Astrocyte (in vitro differentiated cells and primary cell): ENCODE measurements around the gene SLC35F1. TPM values are rescaled to one million over a fixed set of nuclear protein-coding genes. Genes with fewer than 3 reads are reported as not detected.

Experiments used
- DNase-seq: peaks from one replicate; pipeline ENCODE4 v3.0.0-alpha.2; 2010; ENCODE audit warnings: low read depth
- FAIRE-seq: peaks from 2 replicates; lab custom pipeline; 2011; peaks lifted over from hg19 to GRCh38; lab: Jason Lieb, UNC
- H2AFZ ChIP-seq: 2 replicates; pipeline ENCODE4 v1.6.0; 2012; ENCODE audit warnings: low read depth, low read length, inconsistent platforms
- H3K27ac ChIP-seq: 2 replicates; pipeline ENCODE4 v1.5.1; 2011; ENCODE audit warnings: low read depth, low read length, inconsistent platforms
- H3K27me3 ChIP-seq: 2 replicates; pipeline ENCODE4 v1.6.0; 2011; ENCODE audit warnings: low read length, inconsistent platforms; ENCODE audit not compliant: insufficient read depth
- H3K36me3 ChIP-seq: 2 replicates; pipeline ENCODE4 v1.5.1; 2011; ENCODE audit warnings: low read length, inconsistent platforms; ENCODE audit not compliant: insufficient read depth
- H3K4me1 ChIP-seq: 2 replicates; pipeline ENCODE4 v1.5.1; 2011; ENCODE audit warnings: low read length, inconsistent platforms; ENCODE audit not compliant: insufficient read depth
- H3K4me2 ChIP-seq: 2 replicates; pipeline ENCODE4 v1.6.0; 2012; ENCODE audit warnings: low read length, inconsistent platforms
- H3K4me3 ChIP-seq: 2 replicates; pipeline ENCODE4 v1.5.1; 2011; ENCODE audit warnings: low read depth, mild to moderate bottlenecking, low read length, inconsistent platforms; ENCODE audit not compliant: insufficient read depth
- H3K79me2 ChIP-seq: 2 replicates; pipeline ENCODE4 v1.6.0; 2012; ENCODE audit warnings: mild to moderate bottlenecking, low read length, inconsistent platforms; ENCODE audit not compliant: insufficient read depth
- H3K9ac ChIP-seq: 2 replicates; pipeline ENCODE4 v1.6.0; 2012; ENCODE audit warnings: mild to moderate bottlenecking, low read length, inconsistent platforms
- H3K9me3 ChIP-seq: 2 replicates; pipeline ENCODE4 v1.5.1; 2012; ENCODE audit warnings: low read depth, mild to moderate bottlenecking, low read length, inconsistent platforms; ENCODE audit not compliant: insufficient read depth
- H4K20me1 ChIP-seq: 2 replicates; pipeline ENCODE4 v1.6.0; 2012; ENCODE audit warnings: low read length, inconsistent platforms; ENCODE audit not compliant: insufficient read depth
- H3K27ac Mint-ChIP-seq: one replicate; pipeline ENCODE4 v1.8.0; 2021; ENCODE audit warnings: mild to moderate bottlenecking, mixed read lengths; ENCODE audit not compliant: unreplicated experiment
- H3K27me3 Mint-ChIP-seq: one replicate; pipeline ENCODE4 v1.8.0; 2021; ENCODE audit warnings: low read depth, mixed read lengths; ENCODE audit not compliant: unreplicated experiment
- H3K36me3 Mint-ChIP-seq: one replicate; pipeline ENCODE4 v1.8.0; 2021; ENCODE audit warnings: low read depth, mixed read lengths; ENCODE audit not compliant: unreplicated experiment
- H3K4me1 Mint-ChIP-seq: one replicate; pipeline ENCODE4 v1.8.0; 2021; ENCODE audit warnings: low read depth, mixed read lengths; ENCODE audit not compliant: unreplicated experiment
- H3K4me3 Mint-ChIP-seq: one replicate; pipeline ENCODE4 v1.8.0; 2021; ENCODE audit warnings: mild to moderate bottlenecking, moderate library complexity, mixed read lengths; ENCODE audit not compliant: unreplicated experiment
- H3K9me3 Mint-ChIP-seq: one replicate; pipeline ENCODE4 v1.8.0; 2021; ENCODE audit warnings: mild to moderate bottlenecking, mixed read lengths; ENCODE audit not compliant: unreplicated experiment
- EZH2 ChIP-seq: IDR thresholded peaks from 2 replicates; pipeline ENCODE4 v1.6.1; 2012; ENCODE audit warnings: mild to moderate bottlenecking, low read length, inconsistent platforms; ENCODE audit not compliant: insufficient read depth
- total RNA-seq: library from RNA; stranded (reverse); gene quantifications from 2 replicates; pipeline ENCODE4 v1.2.1, GENCODE V29; 2021
- TF ChIP-seq, protein P1 (sequence below): IDR thresholded peaks from 2 replicates; pipeline ENCODE4 v1.5.1; 2011; ENCODE audit warnings: low read depth, mild to moderate bottlenecking, inconsistent platforms, low read length, moderate library complexity; ENCODE audit not compliant: insufficient read depth

The SLC35F1 gene
- total RNA-seq, 1 donor from 2014 or later = 1.0 TPM

DNA sequence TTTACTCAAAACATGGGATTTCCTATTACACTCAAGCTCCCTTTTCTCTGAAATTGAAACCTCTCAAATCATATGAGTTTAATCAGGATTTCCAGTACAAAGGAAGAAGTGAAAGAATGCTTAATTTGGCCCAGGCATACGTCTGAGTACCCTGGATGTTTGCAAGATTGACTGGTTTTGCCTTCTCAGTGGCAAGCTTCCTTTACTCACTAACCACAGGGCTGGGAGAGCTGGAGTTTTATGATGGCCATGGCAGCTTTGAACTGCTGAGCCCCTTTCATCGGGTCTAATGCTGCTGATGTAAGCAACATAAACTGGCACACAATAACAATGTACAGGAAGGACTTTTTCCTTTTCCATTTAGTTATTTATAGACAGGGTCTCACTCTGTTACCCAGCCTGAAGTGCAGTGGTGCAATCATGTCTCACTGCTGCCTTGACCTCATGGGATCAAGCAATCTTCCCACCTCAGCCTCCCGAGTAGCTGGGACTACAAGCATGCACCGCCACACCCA is 194.8 kb downstream of the SLC35F1 start:
- no peak for TF ChIP-seq EZH2
- TF ChIP-seq, protein P1, sequence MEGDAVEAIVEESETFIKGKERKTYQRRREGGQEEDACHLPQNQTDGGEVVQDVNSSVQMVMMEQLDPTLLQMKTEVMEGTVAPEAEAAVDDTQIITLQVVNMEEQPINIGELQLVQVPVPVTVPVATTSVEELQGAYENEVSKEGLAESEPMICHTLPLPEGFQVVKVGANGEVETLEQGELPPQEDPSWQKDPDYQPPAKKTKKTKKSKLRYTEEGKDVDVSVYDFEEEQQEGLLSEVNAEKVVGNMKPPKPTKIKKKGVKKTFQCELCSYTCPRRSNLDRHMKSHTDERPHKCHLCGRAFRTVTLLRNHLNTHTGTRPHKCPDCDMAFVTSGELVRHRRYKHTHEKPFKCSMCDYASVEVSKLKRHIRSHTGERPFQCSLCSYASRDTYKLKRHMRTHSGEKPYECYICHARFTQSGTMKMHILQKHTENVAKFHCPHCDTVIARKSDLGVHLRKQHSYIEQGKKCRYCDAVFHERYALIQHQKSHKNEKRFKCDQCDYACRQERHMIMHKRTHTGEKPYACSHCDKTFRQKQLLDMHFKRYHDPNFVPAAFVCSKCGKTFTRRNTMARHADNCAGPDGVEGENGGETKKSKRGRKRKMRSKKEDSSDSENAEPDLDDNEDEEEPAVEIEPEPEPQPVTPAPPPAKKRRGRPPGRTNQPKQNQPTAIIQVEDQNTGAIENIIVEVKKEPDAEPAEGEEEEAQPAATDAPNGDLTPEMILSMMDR = no peak
- H4K20me1 ChIP-seq = no peaks in the 10 kb centered on the region
- no peaks in the 10 kb centered on the region for H3K27me3 ChIP-seq
- H3K27ac Mint-ChIP-seq = no peak overlapping the region
- H3K4me3 Mint-ChIP-seq = no peak overlapping the region
- peaks cover 11% of the 10 kb centered on the region for H3K4me1 Mint-ChIP-seq
- no peaks in the 10 kb centered on the region for H3K36me3 Mint-ChIP-seq
- H3K9me3 Mint-ChIP-seq = peaks cover 2% of the 10 kb centered on the region
- H3K4me1 ChIP-seq = peaks cover 14% of the 10 kb centered on the region
- peak overlapping the region; percentile 85 for H3K27ac ChIP-seq
- H3K79me2 ChIP-seq = no peaks in the 10 kb centered on the region
- no peak for FAIRE-seq
- H3K9me3 ChIP-seq = no peaks in the 10 kb centered on the region
- H2AFZ ChIP-seq = peak overlapping the region; percentile 4
- no peaks in the 10 kb centered on the region for H3K27me3 Mint-ChIP-seq
- H3K4me2 ChIP-seq = peak overlapping the region; percentile 49
- peak overlapping the region; percentile 65 for H3K9ac ChIP-seq
- no peaks in the 10 kb centered on the region for H3K36me3 ChIP-seq
- peak; percentile 22 for DNase-seq
- H3K4me3 ChIP-seq = no peak overlapping the region

DNA sequence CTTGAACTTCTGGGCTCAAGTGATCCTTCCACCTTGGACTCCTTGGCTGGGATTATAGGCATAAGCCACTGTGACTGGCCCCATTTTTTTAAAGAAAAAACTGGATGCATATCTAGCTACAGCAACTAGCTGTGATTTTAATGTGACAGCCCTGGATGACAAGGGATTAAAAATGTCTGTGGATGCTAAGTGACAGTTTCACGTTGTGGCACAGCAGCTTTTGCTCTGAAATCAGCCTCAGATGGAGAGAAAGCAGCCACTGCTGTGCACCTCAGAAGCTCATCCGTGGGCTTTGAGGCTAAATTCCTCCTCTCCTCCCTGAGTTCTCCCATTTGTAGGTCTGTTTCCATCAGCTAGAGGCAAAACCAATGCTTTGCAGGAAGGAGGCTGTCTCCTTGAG is 195.3 kb downstream of the SLC35F1 start:
- Histone ChIP-seq H3K36me3 (no peaks in the 10 kb centered on the region), H4K20me1 (no peaks in the 10 kb centered on the region), H3K27ac (peak overlapping the region; percentile 12), H3K4me3 (no peak overlapping the region), H2AFZ (no peak overlapping the region), H3K9ac (no peak overlapping the region), H3K79me2 (no peaks in the 10 kb centered on the region), H3K4me1 (peaks cover 14% of the 10 kb centered on the region), H3K9me3 (no peaks in the 10 kb centered on the region), H3K27me3 (no peaks in the 10 kb centered on the region), H3K4me2 (peak overlapping the region; percentile 49)
- H3K36me3 Mint-ChIP-seq = no peaks in the 10 kb centered on the region
- DNase-seq = no peak
- peaks cover 11% of the 10 kb centered on the region for H3K4me1 Mint-ChIP-seq
- FAIRE-seq = no peak
- H3K27me3 Mint-ChIP-seq = no peaks in the 10 kb centered on the region
- no peak overlapping the region for H3K4me3 Mint-ChIP-seq
- H3K27ac Mint-ChIP-seq = no peak overlapping the region
- H3K9me3 Mint-ChIP-seq = peaks cover 2% of the 10 kb centered on the region
- TF ChIP-seq EZH2 = no peak
- TF ChIP-seq, protein P1 = no peak

DNA sequence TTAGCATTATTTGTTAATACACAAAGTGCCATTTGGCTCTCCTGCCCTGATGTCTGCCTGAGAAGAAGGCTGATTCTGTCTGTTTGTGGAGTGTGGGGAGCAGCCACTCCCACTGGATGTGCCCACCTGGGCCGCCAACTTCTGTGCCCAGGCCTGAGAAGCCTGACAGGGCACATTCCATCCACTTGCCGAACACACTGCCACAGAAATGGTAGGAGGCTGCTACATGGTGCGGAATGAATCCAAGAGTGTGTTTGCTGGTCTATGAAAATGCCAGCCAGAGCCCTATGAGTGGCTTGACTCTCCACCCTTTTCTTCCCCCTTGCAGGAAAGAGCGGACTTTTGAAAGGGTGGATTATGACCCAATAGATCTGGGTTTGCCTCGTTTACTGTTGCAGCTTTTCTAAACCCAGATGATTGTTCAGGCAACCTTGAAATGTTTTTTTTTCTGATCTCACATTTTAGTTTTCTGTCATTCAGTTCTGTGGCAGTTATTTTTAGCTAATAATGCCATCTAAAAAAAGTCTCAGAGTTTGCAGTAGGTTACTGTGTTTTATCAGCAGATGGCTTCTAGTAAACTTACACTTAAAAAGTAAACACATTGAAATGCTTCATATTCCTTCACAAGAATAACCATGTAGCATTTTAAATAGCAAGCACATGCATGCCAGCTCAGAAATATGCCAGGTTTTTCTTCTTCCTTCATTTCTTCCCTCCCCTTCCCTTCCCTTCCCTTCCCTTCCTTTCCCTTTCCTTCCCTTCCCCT is 196.5 kb downstream of the SLC35F1 start:
- FAIRE-seq (no peak), DNase-seq (no peak)
- no peak for TF ChIP-seq EZH2
- TF ChIP-seq, protein P1 = no peak
- Histone ChIP-seq H3K36me3 (no peaks in the 10 kb centered on the region), H3K79me2 (no peaks in the 10 kb centered on the region), H3K4me3 (no peak overlapping the region), H3K9ac (no peak overlapping the region), H4K20me1 (no peaks in the 10 kb centered on the region), H2AFZ (no peak overlapping the region), H3K4me2 (no peak overlapping the region), H3K27me3 (no peaks in the 10 kb centered on the region), H3K9me3 (no peaks in the 10 kb centered on the region), H3K4me1 (peaks cover 14% of the 10 kb centered on the region), H3K27ac (no peak overlapping the region)
- H3K4me3 Mint-ChIP-seq = no peak overlapping the region
- peaks cover 11% of the 10 kb centered on the region for H3K4me1 Mint-ChIP-seq
- no peaks in the 10 kb centered on the region for H3K27me3 Mint-ChIP-seq
- no peaks in the 10 kb centered on the region for H3K36me3 Mint-ChIP-seq
- H3K9me3 Mint-ChIP-seq = peaks cover 2% of the 10 kb centered on the region
- H3K27ac Mint-ChIP-seq = no peak overlapping the region
